HG03103 (cell line): ENCODE measurements around the gene MAP3K8.

Experiments
- ATAC-seq: cut with Tn5 transposase; IDR thresholded peaks from one replicate; pipeline ENCODE4 v1.9.1; 2021; ENCODE audit warnings: low read depth; ENCODE audit not compliant: unreplicated experiment

The MAP3K8 gene

GRCh38 chr10:30433730-30434272 is at the start of gene MAP3K8:
MAP3K8 (plus strand) TSS chr10:30434184; CDS start chr10:30438939, 4,755 bp downstream.
- peak; percentile 46 for ATAC-seq

GRCh38 chr10:30384701-30385201 is 49.2 kb upstream of the MAP3K8 start:
- no peak for ATAC-seq

GRCh38 chr10:30386801-30387588 is 47.0 kb upstream of the MAP3K8 start:
- ATAC-seq: no peak

GRCh38 chr10:30387646-30388243 is 46.2 kb upstream of the MAP3K8 start:
- ATAC-seq: no peak

- no peak for ATAC-seq
Measured at GRCh38 chr10:30389543-30389942, 44.4 kb upstream of the MAP3K8 start.

- no peak for ATAC-seq
Measured at GRCh38 chr10:30390207-30390606, 43.8 kb upstream of the MAP3K8 start.

- ATAC-seq: no peak
Measured at GRCh38 chr10:30391266-30391665, 42.7 kb upstream of the MAP3K8 start.

- peak; percentile 84 for ATAC-seq
Measured at GRCh38 chr10:30392564-30392990, 41.4 kb upstream of the MAP3K8 start.

- no peak for ATAC-seq
Measured at GRCh38 chr10:30396293-30396692, 37.7 kb upstream of the MAP3K8 start.

GRCh38 chr10:30396698-30397097 is 37.3 kb upstream of the MAP3K8 start:
- ATAC-seq: no peak

- ATAC-seq: no peak
Measured at GRCh38 chr10:30398193-30398592, 35.8 kb upstream of the MAP3K8 start.

- no peak for ATAC-seq
Measured at GRCh38 chr10:30398788-30399187, 35.2 kb upstream of the MAP3K8 start.

GRCh38 chr10:30403494-30403893 is 30.5 kb upstream of the MAP3K8 start:
- no peak for ATAC-seq

- no peak for ATAC-seq
Measured at GRCh38 chr10:30404540-30404939, 29.4 kb upstream of the MAP3K8 start.

GRCh38 chr10:30411263-30411662 is 22.7 kb upstream of the MAP3K8 start:
- no peak for ATAC-seq

- ATAC-seq: no peak
Measured at GRCh38 chr10:30412901-30413300, 21.1 kb upstream of the MAP3K8 start.

GRCh38 chr10:30413996-30414576 is 19.9 kb upstream of the MAP3K8 start:
- no peak for ATAC-seq

GRCh38 chr10:30415593-30415992 is 18.4 kb upstream of the MAP3K8 start:
- no peak for ATAC-seq

GRCh38 chr10:30417301-30417700 is 16.7 kb upstream of the MAP3K8 start:
- no peak for ATAC-seq

- ATAC-seq: peak; percentile 49
Measured at GRCh38 chr10:30420266-30420665, 13.7 kb upstream of the MAP3K8 start.

GRCh38 chr10:30420766-30421165 is 13.2 kb upstream of the MAP3K8 start:
- no peak for ATAC-seq
